Measurements from ENCODE around the gene MBOAT2. TPM values are rescaled to one million over a fixed set of nuclear protein-coding genes. Genes with fewer than 3 reads are reported as not detected.

The MBOAT2 gene
- polyA plus RNA-seq, 1 donor from 2014 or later = 205 TPM

DNA sequence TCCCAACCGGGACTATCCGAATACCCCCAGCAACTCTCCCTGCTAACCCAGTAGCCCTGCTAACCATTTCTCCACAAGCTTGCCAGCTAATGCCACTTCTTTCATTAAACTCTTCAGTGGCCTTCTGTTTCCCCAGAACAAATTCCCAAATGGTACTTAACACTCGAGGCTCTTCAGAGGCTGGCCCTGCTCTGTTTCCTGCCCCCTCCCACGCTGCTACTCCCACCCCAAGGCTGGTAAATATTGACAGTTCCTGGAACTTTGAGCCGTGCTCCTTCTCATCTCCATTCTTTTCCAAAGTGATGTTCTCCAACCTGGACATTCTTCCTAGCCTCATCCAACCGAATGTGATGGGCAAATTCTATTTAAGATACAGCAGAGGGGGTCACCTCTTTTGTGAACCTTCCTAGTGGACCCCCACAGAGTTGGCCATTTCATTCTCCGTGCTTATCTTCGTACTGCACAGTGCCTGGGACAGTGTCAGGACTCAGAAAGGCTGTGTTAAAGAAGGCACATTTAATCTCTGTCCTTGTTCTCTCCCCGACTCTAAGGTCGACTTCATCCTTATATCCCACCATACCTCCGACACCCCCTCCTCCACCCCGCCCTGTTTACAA, 162.9 kb downstream of the MBOAT2 start:
- H3K27ac ChIP-seq (ENCODE audit: low read length) = no peak overlapping the region
- H3K9me2 ChIP-seq (ENCODE audit: insufficient read depth, low read length) = no peaks in the 10 kb centered on the region
- H3K79me2 ChIP-seq (replicated peaks; ENCODE audit: insufficient read depth, low read length) = peaks cover 17% of the 10 kb centered on the region
- H3F3A ChIP-seq (ENCODE audit: insufficient read depth, low read length, poor library complexity, severe bottlenecking) = no peaks in the 10 kb centered on the region
- H3K9me3 ChIP-seq (ENCODE audit: low read length) = no peaks in the 10 kb centered on the region
- H3K4me2 ChIP-seq (ENCODE audit: low read length) = no peak overlapping the region
- H3K4me3 ChIP-seq (ENCODE audit: low read length) = no peak overlapping the region
- H3K27me3 ChIP-seq (ENCODE audit: insufficient read depth, low read depth, low read length) = no peaks in the 10 kb centered on the region
- no peaks in the 10 kb centered on the region for H3K36me3 ChIP-seq (ENCODE audit: insufficient read depth, low read length)
- TF ChIP-seq, protein P1, sequence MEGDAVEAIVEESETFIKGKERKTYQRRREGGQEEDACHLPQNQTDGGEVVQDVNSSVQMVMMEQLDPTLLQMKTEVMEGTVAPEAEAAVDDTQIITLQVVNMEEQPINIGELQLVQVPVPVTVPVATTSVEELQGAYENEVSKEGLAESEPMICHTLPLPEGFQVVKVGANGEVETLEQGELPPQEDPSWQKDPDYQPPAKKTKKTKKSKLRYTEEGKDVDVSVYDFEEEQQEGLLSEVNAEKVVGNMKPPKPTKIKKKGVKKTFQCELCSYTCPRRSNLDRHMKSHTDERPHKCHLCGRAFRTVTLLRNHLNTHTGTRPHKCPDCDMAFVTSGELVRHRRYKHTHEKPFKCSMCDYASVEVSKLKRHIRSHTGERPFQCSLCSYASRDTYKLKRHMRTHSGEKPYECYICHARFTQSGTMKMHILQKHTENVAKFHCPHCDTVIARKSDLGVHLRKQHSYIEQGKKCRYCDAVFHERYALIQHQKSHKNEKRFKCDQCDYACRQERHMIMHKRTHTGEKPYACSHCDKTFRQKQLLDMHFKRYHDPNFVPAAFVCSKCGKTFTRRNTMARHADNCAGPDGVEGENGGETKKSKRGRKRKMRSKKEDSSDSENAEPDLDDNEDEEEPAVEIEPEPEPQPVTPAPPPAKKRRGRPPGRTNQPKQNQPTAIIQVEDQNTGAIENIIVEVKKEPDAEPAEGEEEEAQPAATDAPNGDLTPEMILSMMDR (IDR thresholded peaks at IDR 0.05; ENCODE audit: poor library complexity, severe bottlenecking) = no peak
- no peak for TF ChIP-seq TAF1 (IDR thresholded peaks at IDR 0.05; ENCODE audit: low read depth)
- TF ChIP-seq MXI1 (conservative IDR thresholded peaks at IDR 0.05; ENCODE audit: poor library complexity, severe bottlenecking) = no peak
- no peak for TF ChIP-seq EP300 (conservative IDR thresholded peaks at IDR 0.05; ENCODE audit: poor library complexity, severe bottlenecking)
- TF ChIP-seq POLR2AphosphoS5 (IDR thresholded peaks at IDR 0.05) = no peak
- TF ChIP-seq SMC3 (conservative IDR thresholded peaks at IDR 0.05; ENCODE audit: poor library complexity) = no peak
- TF ChIP-seq RAD21 (conservative IDR thresholded peaks at IDR 0.05) = no peak
- TF ChIP-seq, protein P2, sequence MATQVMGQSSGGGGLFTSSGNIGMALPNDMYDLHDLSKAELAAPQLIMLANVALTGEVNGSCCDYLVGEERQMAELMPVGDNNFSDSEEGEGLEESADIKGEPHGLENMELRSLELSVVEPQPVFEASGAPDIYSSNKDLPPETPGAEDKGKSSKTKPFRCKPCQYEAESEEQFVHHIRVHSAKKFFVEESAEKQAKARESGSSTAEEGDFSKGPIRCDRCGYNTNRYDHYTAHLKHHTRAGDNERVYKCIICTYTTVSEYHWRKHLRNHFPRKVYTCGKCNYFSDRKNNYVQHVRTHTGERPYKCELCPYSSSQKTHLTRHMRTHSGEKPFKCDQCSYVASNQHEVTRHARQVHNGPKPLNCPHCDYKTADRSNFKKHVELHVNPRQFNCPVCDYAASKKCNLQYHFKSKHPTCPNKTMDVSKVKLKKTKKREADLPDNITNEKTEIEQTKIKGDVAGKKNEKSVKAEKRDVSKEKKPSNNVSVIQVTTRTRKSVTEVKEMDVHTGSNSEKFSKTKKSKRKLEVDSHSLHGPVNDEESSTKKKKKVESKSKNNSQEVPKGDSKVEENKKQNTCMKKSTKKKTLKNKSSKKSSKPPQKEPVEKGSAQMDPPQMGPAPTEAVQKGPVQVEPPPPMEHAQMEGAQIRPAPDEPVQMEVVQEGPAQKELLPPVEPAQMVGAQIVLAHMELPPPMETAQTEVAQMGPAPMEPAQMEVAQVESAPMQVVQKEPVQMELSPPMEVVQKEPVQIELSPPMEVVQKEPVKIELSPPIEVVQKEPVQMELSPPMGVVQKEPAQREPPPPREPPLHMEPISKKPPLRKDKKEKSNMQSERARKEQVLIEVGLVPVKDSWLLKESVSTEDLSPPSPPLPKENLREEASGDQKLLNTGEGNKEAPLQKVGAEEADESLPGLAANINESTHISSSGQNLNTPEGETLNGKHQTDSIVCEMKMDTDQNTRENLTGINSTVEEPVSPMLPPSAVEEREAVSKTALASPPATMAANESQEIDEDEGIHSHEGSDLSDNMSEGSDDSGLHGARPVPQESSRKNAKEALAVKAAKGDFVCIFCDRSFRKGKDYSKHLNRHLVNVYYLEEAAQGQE (IDR thresholded peaks at IDR 0.05; ENCODE audit: borderline replicate concordance) = no peak
- no peak for TF ChIP-seq EZH2 (IDR thresholded peaks at IDR 0.05; ENCODE audit: borderline replicate concordance, insufficient read depth, low read length, poor library complexity, severe bottlenecking)
- H2AFZ ChIP-seq (ENCODE audit: low read depth, low read length) = no peak overlapping the region
- H3K9ac ChIP-seq (ENCODE audit: low read length) = no peak overlapping the region
- H4K20me1 ChIP-seq (ENCODE audit: insufficient read depth) = no peaks in the 10 kb centered on the region

DNA sequence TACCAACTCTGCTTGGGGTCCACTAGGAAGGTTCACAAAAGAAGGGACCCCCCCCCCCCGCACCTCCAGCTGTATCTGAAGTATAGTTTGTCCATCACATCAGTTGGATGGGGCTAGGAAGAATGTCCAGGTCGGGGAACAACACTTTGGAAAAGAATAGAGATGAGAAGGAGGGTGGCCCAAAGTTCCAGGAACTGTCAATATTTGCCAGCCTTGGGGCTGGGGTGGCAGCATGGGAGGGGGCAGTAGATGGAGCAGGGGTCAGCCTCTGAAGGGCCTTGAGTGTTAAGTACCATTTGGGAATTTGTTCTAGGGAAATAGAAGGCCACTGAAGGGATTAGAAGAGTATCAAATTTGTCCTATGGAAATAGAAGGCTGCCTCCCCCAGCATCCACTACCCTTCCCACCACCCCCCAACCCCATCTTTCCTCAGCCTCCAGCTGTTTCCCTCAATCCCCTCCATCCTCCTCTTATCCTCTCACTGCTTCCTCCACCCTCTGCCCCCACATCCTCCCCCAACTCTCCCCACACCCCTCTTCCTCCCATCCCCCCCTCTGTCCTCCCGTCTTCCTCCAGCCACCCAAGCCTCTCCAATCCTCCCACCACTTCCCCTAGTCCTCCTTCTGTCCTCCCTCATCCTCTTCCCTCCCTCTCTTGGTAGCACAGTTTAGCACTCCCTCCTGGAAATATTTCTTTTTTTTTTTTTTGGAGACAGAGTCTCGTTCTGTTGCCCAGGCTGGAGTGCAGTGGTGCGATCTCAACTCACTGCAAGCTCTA, 164.1 kb downstream of the MBOAT2 start:
- Histone ChIP-seq H3K36me3 (ENCODE audit: insufficient read depth, low read length) (no peaks in the 10 kb centered on the region), H3K9me3 (ENCODE audit: low read length) (no peaks in the 10 kb centered on the region), H3K27ac (ENCODE audit: low read length) (no peak overlapping the region), H4K20me1 (ENCODE audit: insufficient read depth) (peaks cover 5% of the 10 kb centered on the region), H3K9ac (ENCODE audit: low read length) (no peak overlapping the region), H2AFZ (ENCODE audit: low read depth, low read length) (no peak overlapping the region), H3K9me2 (ENCODE audit: insufficient read depth, low read length) (no peaks in the 10 kb centered on the region), H3K27me3 (ENCODE audit: insufficient read depth, low read depth, low read length) (no peaks in the 10 kb centered on the region), H3F3A (ENCODE audit: insufficient read depth, low read length, poor library complexity, severe bottlenecking) (no peaks in the 10 kb centered on the region), H3K79me2 (replicated peaks; ENCODE audit: insufficient read depth, low read length) (peaks cover 30% of the 10 kb centered on the region), H3K4me2 (ENCODE audit: low read length) (no peak overlapping the region), H3K4me3 (ENCODE audit: low read length) (no peak overlapping the region)
- no peak for TF ChIP-seq EP300 (conservative IDR thresholded peaks at IDR 0.05; ENCODE audit: poor library complexity, severe bottlenecking)
- TF ChIP-seq TAF1 (IDR thresholded peaks at IDR 0.05; ENCODE audit: low read depth) = no peak
- no peak for TF ChIP-seq MXI1 (conservative IDR thresholded peaks at IDR 0.05; ENCODE audit: poor library complexity, severe bottlenecking)
- no peak for TF ChIP-seq POLR2AphosphoS5 (IDR thresholded peaks at IDR 0.05)
- TF ChIP-seq, protein P2 (IDR thresholded peaks at IDR 0.05; ENCODE audit: borderline replicate concordance) = no peak
- TF ChIP-seq, protein P1 (IDR thresholded peaks at IDR 0.05; ENCODE audit: poor library complexity, severe bottlenecking) = no peak
- no peak for TF ChIP-seq EZH2 (IDR thresholded peaks at IDR 0.05; ENCODE audit: borderline replicate concordance, insufficient read depth, low read length, poor library complexity, severe bottlenecking)
- no peak for TF ChIP-seq RAD21 (conservative IDR thresholded peaks at IDR 0.05)
- TF ChIP-seq SMC3 (conservative IDR thresholded peaks at IDR 0.05; ENCODE audit: poor library complexity) = no peak
